SK-N-SH (cell line): ENCODE data around the gene MACROD2. TPM values are rescaled to one million over a fixed set of nuclear protein-coding genes. Genes with fewer than 3 reads are reported as not detected.

Experiments used
- CTCF ChIA-PET: fragments of 300-600, 350-600 bp; formaldehyde crosslinking; extraction: SDS; loops from one replicate; lab custom pipeline; 2021; lab: Yijun Ruan, JAX
- POLR2A ChIA-PET: fragments of 350-600 bp; sonication (Branson Sonifier 250); formaldehyde crosslinking; extraction: SDS; loops from one replicate; lab custom pipeline; 2020; ENCODE audit warnings: antibody characterized with exemption, inconsistent platforms; lab: Yijun Ruan, JAX
- DNase-seq: peaks from one replicate; pipeline ENCODE4 v3.0.0; 2012
- H2AFZ ChIP-seq: fragments of 200-600 bp; sonication (generic); 2 replicates; pipeline ENCODE4 v1.8.1; 2016; ENCODE audit warnings: antibody characterized with exemption, mild to moderate bottlenecking, low read depth
- H3F3A ChIP-seq: fragments of 200-600 bp; sonication (generic); replicated peaks from 2 replicates; pipeline ENCODE3; 2016; ENCODE audit warnings: antibody characterized with exemption, mild to moderate bottlenecking; ENCODE audit not compliant: insufficient read depth
- H3K27ac ChIP-seq, 2 experiments: fragments of 200-500 bp in 1 of 2; fragments of 200-600 bp in 1 of 2; sonication (Bioruptor generic) in 1 of 2; sonication (generic), shearing (Covaris generic) in 1 of 2; 2 replicates each; pipeline versions ENCODE4 v1.5.1 to v1.6.1; 2014 to 2016; ENCODE audit warnings: low read depth in 2 of 2, inconsistent platforms in 1 of 2, low read length in 1 of 2, mild to moderate bottlenecking in 1 of 2, mixed read lengths in 1 of 2
- H3K27me3 ChIP-seq: fragments of 200-600 bp; sonication (generic), shearing (Covaris generic); 2 replicates; pipeline ENCODE4 v1.6.1; 2016; ENCODE audit warnings: mixed run types; ENCODE audit not compliant: insufficient read depth
- H3K36me3 ChIP-seq, 2 experiments: fragments of 200-500 bp in 1 of 2; fragments of 200-600 bp in 1 of 2; sonication (Bioruptor generic) in 1 of 2; sonication (generic) in 1 of 2; replicated peaks in 1 of 2; 2 replicates each; pipeline versions ENCODE3 to v1.5.1; 2014 to 2016; ENCODE audit warnings: low read length in 1 of 2, mild to moderate bottlenecking in 1 of 2; ENCODE audit not compliant: insufficient read depth in 2 of 2, control insufficient read depth in 1 of 2
- H3K4me1 ChIP-seq, 2 experiments: fragments of 200-500 bp in 1 of 2; fragments of 200-600 bp in 1 of 2; sonication (Bioruptor generic) in 1 of 2; sonication (generic), shearing (Covaris generic) in 1 of 2; 2 replicates each; pipeline versions ENCODE4 v1.5.1 to v1.6.1; 2014 to 2016; ENCODE audit warnings: low read depth in 1 of 2, low read length in 1 of 2, mixed run types in 1 of 2; ENCODE audit not compliant: insufficient read depth in 2 of 2, control insufficient read depth in 1 of 2
- H3K4me2 ChIP-seq: fragments of 200-600 bp; sonication (generic), shearing (Covaris generic); 2 replicates; pipeline ENCODE4 v1.6.1; 2017; ENCODE audit warnings: mixed run types
- H3K4me3 ChIP-seq, 2 experiments: fragments of 200-500 bp in 1 of 2; fragments of 200-600 bp in 1 of 2; sonication (Bioruptor generic) in 1 of 2; sonication (generic), shearing (Covaris generic) in 1 of 2; 2 replicates each; pipeline versions ENCODE4 v1.5.1 to v1.8.1; 2014 to 2016; ENCODE audit warnings: low read depth in 2 of 2, inconsistent platforms in 1 of 2, low read length in 1 of 2, mild to moderate bottlenecking in 1 of 2, mixed read lengths in 1 of 2, moderate library complexity in 1 of 2
- H3K79me2 ChIP-seq: fragments of 200-600 bp; sonication (generic); 2 replicates; pipeline ENCODE4 v1.8.1; 2017; ENCODE audit warnings: mild to moderate bottlenecking; ENCODE audit not compliant: insufficient read depth
- H3K9ac ChIP-seq: fragments of 200-600 bp; sonication (generic); 2 replicates; pipeline ENCODE4 v1.6.1; 2017; ENCODE audit warnings: mixed run types
- H3K9me2 ChIP-seq: fragments of 200-600 bp; sonication (generic); 2 replicates; pipeline ENCODE4 v1.6.1; 2017; ENCODE audit warnings: mixed run types
- H3K9me3 ChIP-seq: fragments of 200-600 bp; sonication (generic); 2 replicates; pipeline ENCODE4 v1.6.1; 2017; ENCODE audit warnings: mixed run types, mild to moderate bottlenecking, moderate library complexity
- H4K20me1 ChIP-seq: fragments of 200-600 bp; sonication (generic); 2 replicates; pipeline ENCODE4 v1.6.1; 2017; ENCODE audit warnings: mild to moderate bottlenecking, mixed run types; ENCODE audit not compliant: insufficient read depth
- ELF1 ChIP-seq: IDR thresholded peaks from 2 replicates; pipeline ENCODE4 v1.4.0; 2012
- EP300 ChIP-seq, 2 experiments: IDR thresholded peaks; 2 replicates each; pipeline versions ENCODE4 v1.4.0 to v1.6.1; 2012; ENCODE audit warnings: borderline replicate concordance in 1 of 2, low read depth in 1 of 2, low read length in 1 of 2
- EZH2phosphoT487 ChIP-seq: fragments of 200-600 bp; sonication (generic); IDR thresholded peaks from 2 replicates; pipeline ENCODE4 v1.6.1; 2017; ENCODE audit warnings: low read depth, mixed run types, mild to moderate bottlenecking, antibody characterized with exemption, moderate library complexity, borderline replicate concordance
- GABPA ChIP-seq: IDR thresholded peaks from 2 replicates; pipeline ENCODE4 v1.4.0; 2012; ENCODE audit warnings: low read depth, mild to moderate bottlenecking
- GATA2 ChIP-seq: sonication (generic); formaldehyde crosslinking; IDR thresholded peaks from 2 replicates; pipeline ENCODE4 v1.5.0; 2020; ENCODE audit warnings: mild to moderate bottlenecking, missing genetic modification reagents
- JUND ChIP-seq: IDR thresholded peaks from 2 replicates; pipeline ENCODE4 v1.4.0; 2012
- MAX ChIP-seq: IDR thresholded peaks from 2 replicates; pipeline ENCODE4 v1.4.0; 2012; ENCODE audit warnings: low read depth
- MEF2A ChIP-seq: IDR thresholded peaks from 2 replicates; pipeline ENCODE4 v1.4.0; 2012; ENCODE audit warnings: low read depth, borderline replicate concordance
- MXI1 ChIP-seq: IDR thresholded peaks from 2 replicates; pipeline ENCODE4 v1.6.1; 2012; ENCODE audit warnings: mild to moderate bottlenecking, low read depth, low read length, improper control_type of control experiment
- NFIC ChIP-seq: IDR thresholded peaks from 2 replicates; pipeline ENCODE4 v1.4.0; 2012; ENCODE audit warnings: borderline replicate concordance
- NRF1 ChIP-seq: IDR thresholded peaks from 2 replicates; pipeline ENCODE4 v1.6.1; 2012; ENCODE audit warnings: low read depth, mild to moderate bottlenecking, low read length
- PBX3 ChIP-seq: IDR thresholded peaks from 2 replicates; pipeline ENCODE4; 2012
- POLR2AphosphoS5 ChIP-seq: IDR thresholded peaks from 2 replicates; pipeline ENCODE4 v1.6.1; 2012; ENCODE audit warnings: low read depth, low read length
- RAD21 ChIP-seq: IDR thresholded peaks from 2 replicates; pipeline ENCODE4 v1.6.1; 2012; ENCODE audit warnings: mild to moderate bottlenecking, low read length
- RCOR1 ChIP-seq: fragments of 150-350 bp; IDR thresholded peaks from 2 replicates; pipeline ENCODE4 v1.6.1; 2017; ENCODE audit warnings: antibody characterized with exemption, low read length
- RFX5 ChIP-seq: IDR thresholded peaks from 2 replicates; pipeline ENCODE4 v1.6.1; 2012; ENCODE audit warnings: mild to moderate bottlenecking, improper control_type of control experiment, low read length
- RXRA ChIP-seq: IDR thresholded peaks from 2 replicates; pipeline ENCODE4 v1.4.0; 2012; ENCODE audit warnings: low read depth, mild to moderate bottlenecking, borderline replicate concordance
- SIN3A ChIP-seq: IDR thresholded peaks from 2 replicates; pipeline ENCODE4 v1.6.1; 2012; ENCODE audit warnings: low read depth, mild to moderate bottlenecking, low read length, moderate library complexity, borderline replicate concordance
- TAF1 ChIP-seq: IDR thresholded peaks from 2 replicates; pipeline ENCODE4 v1.6.1; 2012; ENCODE audit warnings: low read depth, mild to moderate bottlenecking, low read length, moderate library complexity, borderline replicate concordance
- USF1 ChIP-seq: IDR thresholded peaks from 2 replicates; pipeline ENCODE4 v1.4.0; 2012; ENCODE audit warnings: low read depth, borderline replicate concordance
- YY1 ChIP-seq: IDR thresholded peaks from 2 replicates; pipeline ENCODE4 v1.4.0; 2012; ENCODE audit warnings: low read depth, mild to moderate bottlenecking
- WGBS: methylation state at CpG from one replicate; pipeline ENCODE4 v1.1.6; 2017; ENCODE audit warnings: low lambda C conversion rate; 5-methylcytosine and 5-hydroxymethylcytosine counted together
- polyA plus RNA-seq, 3 experiments: library from polyadenylated mRNA; depleted of rRNA; stranded (reverse); fragments of >200 nt; gene quantifications; 2 replicates each; pipeline ENCODE4 v1.2.3, GENCODE V29; 2012

MACROD2 gene
- polyA plus RNA-seq, 1 of the 3 experiments (the other 2 are of a cell fraction), result 0.33 TPM

GRCh38 chr20:15564981-15565380 is 1569.7 kb downstream of the MACROD2 start (continued):
- TF ChIP-seq PBX3 (no peak), EP300 (IDR thresholded peaks at IDR 0.05; ENCODE audit: borderline replicate concordance in 1 of 2, low read depth in 1 of 2, low read length in 1 of 2) (no peak), GABPA (no peak), NFIC (no peak), YY1 (no peak)

GRCh38 chr20:15565786-15566185 is 1570.5 kb downstream of the MACROD2 start:
- CTCF ChIA-PET, result interaction anchor here (1.1 to 1.3 kb wide), 2 partner anchors 9 to 10 kb away, joined by 3 read pairs; no protein-coding TSS in a partner anchor
- TF ChIP-seq NRF1, result no peak
- no peak for TF ChIP-seq MAX
- no peak for TF ChIP-seq ELF1
- no peak for TF ChIP-seq MEF2A
- TF ChIP-seq RFX5, result no peak
- no peak for TF ChIP-seq RCOR1
- TF ChIP-seq SIN3A, result no peak
- no peak for DNase-seq
- Histone ChIP-seq H3K9ac (no peak overlapping the region), H3F3A (no peaks in the 10 kb centered on the region), H3K4me2 (no peak overlapping the region), H3K9me3 (no peaks in the 10 kb centered on the region), H2AFZ (no peak overlapping the region), H3K79me2 (no peaks in the 10 kb centered on the region), H3K4me1 (peaks cover 0 to 2% of the 10 kb centered on the region in 2 experiments; a peak in 2 of 4 replicates), H3K27me3 (no peaks in the 10 kb centered on the region), H4K20me1 (no peaks in the 10 kb centered on the region), H3K9me2 (no peaks in the 10 kb centered on the region), H3K27ac (no peak overlapping the region), H3K4me3 (no peak overlapping the region), H3K36me3 (no peaks in the 10 kb centered on the region)
- 36% methylated on average over 2 of the region's 2 CpGs for WGBS
- POLR2A ChIA-PET, result no interaction called here

- no peak overlapping the region for H3K4me2 ChIP-seq
- no peaks in the 10 kb centered on the region for H4K20me1 ChIP-seq
- no peaks in the 10 kb centered on the region for H3F3A ChIP-seq
- H3K27ac ChIP-seq, result no peak overlapping the region
- H3K4me3 ChIP-seq, result no peak overlapping the region
- no peaks in the 10 kb centered on the region for H3K27me3 ChIP-seq
- POLR2A ChIA-PET, result no interaction called here
- no peak for DNase-seq
- H3K4me1 ChIP-seq, result no peaks in the 10 kb centered on the region; a peak in 2 of 4 replicates
- H3K79me2 ChIP-seq, result no peaks in the 10 kb centered on the region
- WGBS, result 74% methylated on average over 4 of the region's 4 CpGs
- CTCF ChIA-PET, result interaction anchor here (1.2 kb wide), 1 partner anchor 23 kb away, joined by 3 read pairs; no protein-coding TSS in a partner anchor
- H3K36me3 ChIP-seq, result no peaks in the 10 kb centered on the region
- H2AFZ ChIP-seq, result no peak overlapping the region
- no peaks in the 10 kb centered on the region for H3K9me3 ChIP-seq
- no peaks in the 10 kb centered on the region for H3K9me2 ChIP-seq
- no peak overlapping the region for H3K9ac ChIP-seq
- TF ChIP-seq MEF2A (no peak), USF1 (no peak), PBX3 (no peak), RAD21 (no peak), EZH2phosphoT487 (no peak), MAX (no peak), GABPA (no peak), MXI1 (no peak), TAF1 (no peak), JUND (no peak), POLR2AphosphoS5 (no peak), GATA2 (CRISPR knock-in tag) (no peak), RFX5 (no peak), NRF1 (no peak), RXRA (no peak)
Measured at GRCh38 chr20:15567219-15567618, 1571.9 kb downstream of the MACROD2 start.
